Astrocyte of the cerebellum (primary cell): Measurements from ENCODE around the gene PNMA1.

Experiments used
- DNase-seq: peaks from one replicate; pipeline ENCODE4 v3.0.0-alpha.2; 2011; ENCODE audit warnings: low read depth
- H3K4me3 ChIP-seq: 2 replicates; pipeline ENCODE4 v1.5.1; 2011; ENCODE audit warnings: mild to moderate bottlenecking, low read depth, low read length, moderate library complexity
- CTCF ChIP-seq: IDR thresholded peaks from 2 replicates; pipeline ENCODE4 v1.5.1; 2012; ENCODE audit warnings: low read length, low read depth, moderate library complexity, mild to moderate bottlenecking; ENCODE audit errors: missing control alignments
- in situ Hi-C: cut with HindIII; loops from 2 replicates; pipeline ENCODE4 v1.10.0; 2017; ENCODE audit warnings: low sequenced_read_pairs

The PNMA1 gene

GRCh38 chr14:73740618-73741326 is 26.6 kb upstream of the PNMA1 start:
- DNase-seq: no peak
- in situ Hi-C loops: no loop called here
- TF ChIP-seq CTCF: no peak
- no peak overlapping the region for H3K4me3 ChIP-seq

- no peak for DNase-seq
- no peak overlapping the region for H3K4me3 ChIP-seq
- TF ChIP-seq CTCF: no peak
- in situ Hi-C loops: no loop called here
Measured at GRCh38 chr14:73739899-73740617, 25.9 kb upstream of the PNMA1 start.

GRCh38 chr14:73739174-73739898 is 25.2 kb upstream of the PNMA1 start:
- no peak for TF ChIP-seq CTCF
- no peak overlapping the region for H3K4me3 ChIP-seq
- in situ Hi-C loops: no loop called here
- DNase-seq: no peak

- no peak for DNase-seq
- no peak for TF ChIP-seq CTCF
- no peak overlapping the region for H3K4me3 ChIP-seq
- in situ Hi-C loops: no loop called here
Measured at GRCh38 chr14:73738518-73739173, 24.5 kb upstream of the PNMA1 start.

GRCh38 chr14:73736842-73737241 is 22.7 kb upstream of the PNMA1 start:
- no peak for DNase-seq
- no peak overlapping the region for H3K4me3 ChIP-seq
- TF ChIP-seq CTCF: no peak
- in situ Hi-C loops: no loop called here

- no peak for DNase-seq
- no peak overlapping the region for H3K4me3 ChIP-seq
- TF ChIP-seq CTCF: no peak
- in situ Hi-C loops: no loop called here
Measured at GRCh38 chr14:73732006-73732405, 17.8 kb upstream of the PNMA1 start.
